Measurements from ENCODE around the gene OR51I1. TPM values are rescaled to one million over a fixed set of nuclear protein-coding genes. Genes with fewer than 3 reads are reported as not detected.

Gene OR51I1
- total RNA-seq, 3 donors from 2014 or later (not counting 1 experiment from before 2014, with no cell fraction given): not detected

DNA sequence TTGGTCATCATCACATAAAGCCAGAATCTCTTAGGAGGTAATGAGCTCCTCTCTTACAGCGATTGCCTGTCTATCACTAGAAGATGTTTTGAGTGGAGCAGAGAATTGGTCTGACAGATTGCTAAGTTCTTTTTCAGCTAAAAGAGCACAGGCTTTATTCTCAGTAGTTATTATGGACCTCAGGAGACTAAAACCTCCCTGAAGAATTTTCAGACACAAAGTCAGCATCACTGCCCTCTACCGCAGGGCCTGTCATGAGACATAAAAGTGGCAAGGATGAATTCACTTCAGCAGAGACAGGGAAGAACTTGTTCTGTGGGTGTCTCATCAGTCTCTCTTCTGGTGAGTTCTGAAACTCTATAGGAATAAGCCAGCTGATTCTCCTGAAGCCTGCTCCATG lies 7.7 kb upstream of the OR51I1 start, which contains the start of gene OR51I2:
Gene OR51I2 (plus strand): TSS at position 301 of the 400 bp plus-strand sequence. CDS start 4,166 bp downstream, outside the sequence.
- 100% methylated on average over 2 of the region's 2 CpGs for WGBS (ENCODE audit: insufficient coverage)

DNA sequence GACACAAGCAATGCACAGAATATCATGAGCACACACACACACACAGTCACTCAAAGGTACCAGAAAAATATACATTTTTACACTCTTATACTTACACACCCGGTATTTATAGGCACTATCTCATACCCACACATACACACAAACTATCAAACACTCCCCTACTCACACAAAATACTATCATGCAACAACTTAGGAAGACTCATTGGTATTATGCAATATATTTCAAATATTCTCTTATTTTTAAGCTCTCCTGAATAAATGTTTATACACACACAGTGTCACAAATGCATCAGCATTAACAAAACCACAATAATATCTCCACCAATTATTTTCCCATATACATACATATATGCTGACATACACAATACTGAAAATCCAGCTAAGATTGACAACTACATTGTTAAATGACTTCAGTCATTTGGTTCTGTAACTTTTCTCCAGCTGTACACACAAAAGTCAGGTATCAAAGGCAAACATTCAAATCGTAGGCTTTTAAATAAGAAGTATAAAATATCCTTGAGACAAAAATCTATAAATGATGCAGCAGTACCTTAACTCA lies 2.6 kb upstream of the OR51I1 start:
- WGBS (ENCODE audit: insufficient coverage): 57% methylated on average over 1 of the region's 2 CpGs
- no peak for TF ChIP-seq CTCF (IDR thresholded peaks at IDR 0.05)

More for the DNA sequence above, 7.7 kb upstream of the OR51I1 start, which contains the start of gene OR51I2:
- no peak for TF ChIP-seq CTCF (IDR thresholded peaks at IDR 0.05)
- no peak for DNase-seq
- H3K27ac Mint-ChIP-seq: no peak within 1 kb of the TSS
- H3K27me3 Mint-ChIP-seq (ENCODE audit: low read depth in 2 of 2): peaks cover 0 to 6% of the 10 kb centered on the region in 2 donors
- Histone ChIP-seq H3K36me3 (ENCODE audit: control insufficient read depth, insufficient read depth, low read length) (no peaks in the 10 kb centered on the region), H3K9me3 (ENCODE audit: control insufficient read depth, insufficient read depth, low read length) (no peaks in the 10 kb centered on the region), H3K27ac (ENCODE audit: low read length) (no peak within 1 kb of the TSS), H3K4me1 (ENCODE audit: control insufficient read depth, insufficient read depth, low read length) (no peaks in the 10 kb centered on the region), H3K27me3 (ENCODE audit: control insufficient read depth, insufficient read depth, low read length) (no peaks in the 10 kb centered on the region), H3K4me3 (ENCODE audit: low read length) (no peak within 1 kb of the TSS)
- H3K4me1 Mint-ChIP-seq: no peaks in the 10 kb centered on the region
- no peaks in the 10 kb centered on the region for H3K9me3 Mint-ChIP-seq
- intact Hi-C loops (cut with micrococcal nuclease): no loop called here
- no peaks in the 10 kb centered on the region for H3K36me3 Mint-ChIP-seq
- no peak within 1 kb of the TSS for H3K4me3 Mint-ChIP-seq
- ATAC-seq: no peak

DNA sequence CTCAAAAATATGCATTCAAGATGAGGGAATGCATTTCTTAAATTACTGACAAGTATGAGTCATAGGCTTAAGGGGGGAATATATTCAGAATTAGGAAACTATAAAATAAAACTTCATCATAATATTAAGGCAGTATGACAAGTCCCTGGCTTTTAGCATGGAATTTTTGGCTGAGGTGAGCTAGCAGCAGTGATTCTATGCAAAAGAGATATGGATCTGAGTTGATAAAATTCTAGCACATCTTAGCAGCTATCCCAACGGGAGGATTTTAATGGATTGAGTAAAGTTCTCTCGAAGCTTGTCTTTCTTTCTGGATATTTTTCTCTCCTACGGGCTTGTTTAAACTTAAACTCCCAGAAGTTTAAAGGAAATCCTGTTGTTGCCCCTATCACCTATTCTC lies 18.2 kb downstream of the OR51I1 start:
- Histone ChIP-seq H3K27ac (ENCODE audit: low read length) (no peak overlapping the region), H3K9me3 (ENCODE audit: control insufficient read depth, insufficient read depth, low read length) (no peaks in the 10 kb centered on the region), H3K27me3 (ENCODE audit: control insufficient read depth, insufficient read depth, low read length) (peaks cover 2% of the 10 kb centered on the region), H3K4me1 (ENCODE audit: control insufficient read depth, insufficient read depth, low read length) (no peaks in the 10 kb centered on the region), H3K4me3 (ENCODE audit: low read length) (no peak overlapping the region), H3K36me3 (ENCODE audit: control insufficient read depth, insufficient read depth, low read length) (no peaks in the 10 kb centered on the region)
- H3K27ac Mint-ChIP-seq: no peak overlapping the region
- ATAC-seq: no peak
- WGBS (ENCODE audit: insufficient coverage): 82% methylated on average over 3 of the region's 3 CpGs
- H3K9me3 Mint-ChIP-seq: peaks cover 0 to 5% of the 10 kb centered on the region in 2 donors
- H3K36me3 Mint-ChIP-seq: no peaks in the 10 kb centered on the region
- peaks cover 8 to 10% of the 10 kb centered on the region in 2 donors for H3K27me3 Mint-ChIP-seq (ENCODE audit: low read depth in 2 of 2)
- intact Hi-C loops (cut with micrococcal nuclease): no loop called here
- no peak for DNase-seq
- no peaks in the 10 kb centered on the region for H3K4me1 Mint-ChIP-seq
- no peak overlapping the region for H3K4me3 Mint-ChIP-seq
- no peak for TF ChIP-seq CTCF (IDR thresholded peaks at IDR 0.05)

More for the DNA sequence above, 2.6 kb upstream of the OR51I1 start:
- ATAC-seq: no peak
- peaks cover 0 to 2% of the 10 kb centered on the region in 2 donors for H3K9me3 Mint-ChIP-seq
- no peak overlapping the region for H3K4me3 Mint-ChIP-seq
- peaks cover 11 to 20% of the 10 kb centered on the region in 2 donors for H3K27me3 Mint-ChIP-seq (ENCODE audit: low read depth in 2 of 2)
- no peak overlapping the region for H3K27ac Mint-ChIP-seq
- H3K27me3 ChIP-seq (ENCODE audit: control insufficient read depth, insufficient read depth, low read length): no peaks in the 10 kb centered on the region
- no peaks in the 10 kb centered on the region for H3K4me1 ChIP-seq (ENCODE audit: control insufficient read depth, insufficient read depth, low read length)
- H3K4me3 ChIP-seq (ENCODE audit: low read length): no peak overlapping the region
- H3K36me3 ChIP-seq (ENCODE audit: control insufficient read depth, insufficient read depth, low read length): no peaks in the 10 kb centered on the region
- no peaks in the 10 kb centered on the region for H3K36me3 Mint-ChIP-seq
- no peak overlapping the region for H3K27ac ChIP-seq (ENCODE audit: low read length)
- no peaks in the 10 kb centered on the region for H3K4me1 Mint-ChIP-seq
- no peak for DNase-seq
- H3K9me3 ChIP-seq (ENCODE audit: control insufficient read depth, insufficient read depth, low read length): no peaks in the 10 kb centered on the region
- intact Hi-C loops (cut with micrococcal nuclease): no loop called here

DNA sequence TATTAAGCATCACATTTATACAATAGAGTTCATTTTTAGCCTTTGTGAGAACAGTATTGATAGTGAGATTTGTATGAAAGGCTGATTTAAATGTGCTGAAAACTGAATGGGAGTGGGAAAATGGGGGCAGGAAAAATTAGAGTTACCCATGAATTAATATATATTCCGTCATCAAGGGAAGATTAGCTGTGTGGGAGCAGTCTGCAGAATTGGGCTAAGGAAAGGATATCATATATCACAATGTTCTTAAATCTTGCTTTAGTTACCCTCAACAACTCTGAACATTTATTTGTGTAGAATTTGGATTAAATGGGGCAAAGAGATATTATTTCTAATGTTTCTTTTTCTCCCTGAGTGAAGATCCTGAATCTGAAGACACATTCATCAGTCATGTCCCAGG lies 19.5 kb downstream of the OR51I1 start, which contains the start of gene OR51Q1:
Gene OR51Q1 (plus strand): TSS at position 301 of the 400 bp plus-strand sequence. CDS start 90 bp downstream, at position 391.
- DNase-seq (no peak), ATAC-seq (no peak)
- Histone ChIP-seq H3K36me3 (ENCODE audit: control insufficient read depth, insufficient read depth, low read length) (no peaks in the 10 kb centered on the region), H3K9me3 (ENCODE audit: control insufficient read depth, insufficient read depth, low read length) (no peaks in the 10 kb centered on the region), H3K27ac (ENCODE audit: low read length) (no peak within 1 kb of the TSS), H3K4me1 (ENCODE audit: control insufficient read depth, insufficient read depth, low read length) (no peaks in the 10 kb centered on the region), H3K4me3 (ENCODE audit: low read length) (no peak within 1 kb of the TSS), H3K27me3 (ENCODE audit: control insufficient read depth, insufficient read depth, low read length) (peaks cover 2% of the 10 kb centered on the region)
- intact Hi-C loops (cut with micrococcal nuclease): no loop called here
- Mint-ChIP-seq H3K4me1 (no peaks in the 10 kb centered on the region), H3K36me3 (no peaks in the 10 kb centered on the region), H3K27ac (no peak within 1 kb of the TSS), H3K9me3 (peaks cover 0 to 5% of the 10 kb centered on the region in 2 donors), H3K27me3 (ENCODE audit: low read depth in 2 of 2) (peaks cover 4 to 5% of the 10 kb centered on the region in 2 donors), H3K4me3 (no peak within 1 kb of the TSS)
- WGBS (ENCODE audit: insufficient coverage): no CpG with 5 or more reads among the region's 1 CpG
- TF ChIP-seq CTCF (IDR thresholded peaks at IDR 0.05): no peak

Data from natural killer cell (primary cell).